Fibroblast of skin of back (primary cell): ENCODE data around the gene CIRBP.
"Not testable (repeated sequence)": the region's sequence is repeated elsewhere in the genome, so short reads cannot be mapped to it uniquely, and the experiment has no call there.

Experiments used
- DNase-seq: peaks from one replicate; pipeline ENCODE4 v3.0.0-alpha.2; 2013

CIRBP gene

GRCh38 chr19:1244693-1245451 is 24.3 kb upstream of the CIRBP start:
- no peak for DNase-seq

- no peak for DNase-seq
Measured at GRCh38 chr19:1245494-1246264, 23.5 kb upstream of the CIRBP start.

GRCh38 chr19:1246265-1247087 is 22.7 kb upstream of the CIRBP start:
- not testable (repeated sequence) for DNase-seq

- DNase-seq = no peak
Measured at GRCh38 chr19:1247748-1248138, 21.4 kb upstream of the CIRBP start.

- peak; percentile 88 for DNase-seq
Measured at GRCh38 chr19:1248139-1248785, 20.9 kb upstream of the CIRBP start, which contains the start of gene MIDN. Gene MIDN, plus strand, starts transcription at chr19:1248583. Its CDS starts 1,714 bp downstream, at chr19:1250297.

- DNase-seq = peak; percentile 84
Measured at GRCh38 chr19:1248786-1249297, 20.3 kb upstream of the CIRBP start.

- peak; percentile 97 for DNase-seq
Measured at GRCh38 chr19:1249298-1249989, 19.7 kb upstream of the CIRBP start.

GRCh38 chr19:1249990-1250436 is 19.1 kb upstream of the CIRBP start:
- DNase-seq = no peak

- DNase-seq = peak; percentile 79
Measured at GRCh38 chr19:1250437-1251260, 18.5 kb upstream of the CIRBP start.

- DNase-seq = peak; percentile 78
Measured at GRCh38 chr19:1251330-1252220, 17.6 kb upstream of the CIRBP start.

GRCh38 chr19:1252221-1252820 is 16.8 kb upstream of the CIRBP start:
- DNase-seq = peak; percentile 98

GRCh38 chr19:1252821-1253513 is 16.2 kb upstream of the CIRBP start:
- DNase-seq = peak; percentile 99

GRCh38 chr19:1253514-1254080 is 15.5 kb upstream of the CIRBP start:
- no peak for DNase-seq

- DNase-seq = no peak
Measured at GRCh38 chr19:1254081-1254527, 15.0 kb upstream of the CIRBP start.

GRCh38 chr19:1254530-1255185 is 14.5 kb upstream of the CIRBP start:
- DNase-seq = no peak

- no peak for DNase-seq
Measured at GRCh38 chr19:1255186-1256161, 13.7 kb upstream of the CIRBP start.
